HG03196 (cell line): ENCODE results near the gene ERBB2.

Source experiments
- ATAC-seq: cut with Tn5 transposase; IDR thresholded peaks from one replicate; pipeline ENCODE4 v1.9.1; 2021; ENCODE audit not compliant: unreplicated experiment

The ERBB2 gene

GRCh38 chr17:39699818-39700147 lies at the start of gene ERBB2:
Gene ERBB2 (plus strand): TSS chr17:39700064. CDS start chr17:39700239, 175 bp downstream.
- no peak for ATAC-seq

DNA sequence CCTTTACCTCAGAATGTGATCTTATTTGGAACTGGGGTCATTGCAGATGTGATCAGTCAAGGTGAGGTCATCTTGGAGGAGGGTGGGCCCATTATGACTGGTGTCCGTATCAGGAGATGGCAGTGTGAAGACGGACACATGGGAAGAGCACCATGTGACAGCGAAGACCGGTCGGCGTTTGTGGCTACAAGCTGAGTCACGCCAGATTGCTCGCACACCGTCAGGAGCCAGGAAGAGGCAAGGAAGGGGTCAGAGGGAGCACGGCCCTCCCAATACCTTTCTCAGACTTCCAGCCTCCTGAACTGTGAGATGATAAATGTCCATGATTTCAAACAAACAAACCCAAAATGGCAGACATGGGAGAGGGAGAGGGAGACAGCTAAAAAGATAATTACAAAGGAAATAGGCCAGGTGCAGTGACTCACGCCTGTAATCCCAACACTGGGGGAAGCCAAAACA lies 49.7 kb upstream of the ERBB2 start:
- no peak for ATAC-seq

DNA sequence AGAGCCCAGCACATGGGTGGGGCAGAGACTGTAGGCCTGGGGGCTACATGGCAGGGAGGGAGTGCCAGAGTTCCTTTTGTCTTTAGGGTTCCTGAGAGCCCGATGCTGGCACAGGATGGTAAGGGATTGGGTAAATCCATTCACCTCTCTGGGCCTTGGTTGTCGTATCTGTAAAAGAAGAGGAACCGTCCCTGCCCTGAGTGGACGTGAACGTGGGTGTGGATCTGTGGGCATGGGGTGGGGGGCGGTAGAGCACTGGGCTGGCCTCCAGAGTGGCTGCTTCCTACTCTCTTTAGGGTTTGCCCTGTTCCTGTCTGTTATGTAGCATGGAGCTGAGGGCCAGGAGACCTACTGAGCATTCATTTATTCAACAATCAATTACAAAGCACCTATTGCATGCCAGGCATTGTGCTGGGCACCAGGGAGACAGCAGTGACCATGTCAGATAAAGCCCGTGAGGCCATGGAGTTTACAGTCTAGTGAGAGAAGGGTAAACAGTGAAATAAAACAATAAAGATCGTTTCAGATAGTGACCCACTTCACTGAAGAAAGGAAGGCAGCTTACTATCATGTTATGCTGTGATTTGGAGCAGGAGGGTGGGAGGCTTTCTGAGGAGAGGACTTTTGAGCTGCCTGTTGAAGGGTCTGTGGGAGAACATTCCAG lies 47.8 kb upstream of the ERBB2 start:
- ATAC-seq, result no peak

DNA sequence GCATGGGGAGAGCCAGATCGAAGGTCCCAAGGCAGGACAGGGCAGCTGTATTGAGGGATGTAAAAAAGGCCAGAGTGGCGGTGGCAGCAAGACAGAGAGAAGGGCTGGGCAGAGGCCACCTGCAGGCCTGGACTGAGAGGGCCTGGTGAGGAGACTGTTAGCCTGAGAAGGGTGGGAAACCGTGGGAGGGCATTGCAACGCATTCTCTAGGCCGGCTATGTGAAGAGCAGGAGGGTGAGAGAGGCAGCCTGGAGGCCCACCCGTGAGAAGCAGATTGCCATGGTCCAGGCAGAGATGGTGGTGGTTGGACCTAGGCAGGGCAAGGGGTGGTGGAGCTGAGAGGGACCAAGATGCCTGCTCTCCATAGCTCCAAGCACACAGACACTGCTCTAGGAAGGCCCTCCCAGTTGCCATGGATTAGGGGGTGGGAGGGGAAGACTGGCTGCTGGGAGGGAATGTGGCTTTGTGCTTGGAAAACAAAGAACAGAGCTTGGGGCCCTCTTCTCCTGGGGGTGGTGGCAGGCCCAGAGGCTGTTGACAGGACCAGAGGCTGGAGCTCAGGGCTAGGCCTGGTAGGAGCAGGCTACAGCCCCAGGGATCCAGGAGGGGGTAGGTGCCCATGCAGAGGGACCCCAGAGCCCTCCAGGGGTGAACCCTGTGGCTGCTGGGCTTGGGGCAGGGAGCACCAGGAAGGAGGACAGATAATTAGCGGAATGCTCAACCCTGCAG lies 47.1 kb upstream of the ERBB2 start:
- no peak for ATAC-seq

DNA sequence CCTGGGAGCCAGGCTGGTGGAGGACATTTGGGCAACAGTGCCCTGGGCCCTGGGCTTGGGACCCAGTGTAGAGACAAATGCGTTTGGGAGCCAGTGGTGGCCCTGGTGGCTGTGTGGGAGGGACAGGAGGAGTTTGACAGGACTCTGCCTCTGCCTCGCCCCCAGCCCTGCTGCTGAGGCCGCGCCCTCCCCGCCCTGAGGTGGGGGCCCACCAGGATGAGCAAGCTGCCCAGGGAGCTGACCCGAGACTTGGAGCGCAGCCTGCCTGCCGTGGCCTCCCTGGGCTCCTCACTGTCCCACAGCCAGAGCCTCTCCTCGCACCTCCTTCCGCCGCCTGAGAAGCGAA lies 46.6 kb upstream of the ERBB2 start:
- ATAC-seq, result no peak

- ATAC-seq, result no peak
These were observed 46.1 kb upstream of the ERBB2 start for GRCh38 chr17:39653662-39654331.

- ATAC-seq, result no peak
These were observed 44.8 kb upstream of the ERBB2 start for GRCh38 chr17:39655105-39655504.

GRCh38 chr17:39658346-39658745 lies 41.5 kb upstream of the ERBB2 start:
- ATAC-seq, result no peak

GRCh38 chr17:39658760-39659159 lies 41.1 kb upstream of the ERBB2 start:
- ATAC-seq, result no peak

DNA sequence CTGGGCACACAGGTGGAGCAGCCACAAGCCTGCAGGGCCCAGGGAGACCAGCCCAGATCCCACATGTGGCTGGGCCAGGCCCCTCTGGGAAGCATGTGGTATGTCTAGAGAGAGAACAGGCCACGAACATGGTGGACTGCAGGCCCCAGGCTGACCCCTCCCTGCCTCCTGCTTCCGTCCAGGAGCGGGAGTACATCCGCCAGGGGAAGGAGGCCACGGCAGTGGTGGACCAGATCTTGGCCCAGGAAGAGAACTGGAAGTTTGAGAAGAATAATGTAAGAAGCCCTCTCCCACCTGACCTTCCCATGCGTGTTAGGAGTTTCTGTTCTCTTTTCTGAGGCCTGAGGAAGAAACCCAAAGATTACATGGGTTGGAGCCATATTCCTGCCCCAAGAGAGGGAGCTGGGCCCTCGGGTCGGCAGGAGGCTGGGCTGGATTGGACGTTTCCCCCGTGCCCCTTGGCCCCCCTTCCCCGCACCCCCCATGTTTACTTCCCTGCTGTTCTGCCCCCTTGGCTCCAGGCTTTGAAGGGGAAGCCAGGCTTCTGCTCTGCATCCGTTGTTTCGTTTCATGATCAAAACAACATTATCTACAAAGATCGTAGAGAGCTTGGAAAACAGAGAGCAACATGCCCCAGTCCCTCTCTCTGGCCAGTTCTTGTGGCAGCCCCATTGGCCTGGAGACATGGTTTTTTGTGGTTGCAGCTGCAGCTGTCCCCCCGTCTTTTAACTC lies 40.4 kb upstream of the ERBB2 start:
- ATAC-seq, result no peak

GRCh38 chr17:39660011-39660360 lies 39.9 kb upstream of the ERBB2 start:
- no peak for ATAC-seq

DNA sequence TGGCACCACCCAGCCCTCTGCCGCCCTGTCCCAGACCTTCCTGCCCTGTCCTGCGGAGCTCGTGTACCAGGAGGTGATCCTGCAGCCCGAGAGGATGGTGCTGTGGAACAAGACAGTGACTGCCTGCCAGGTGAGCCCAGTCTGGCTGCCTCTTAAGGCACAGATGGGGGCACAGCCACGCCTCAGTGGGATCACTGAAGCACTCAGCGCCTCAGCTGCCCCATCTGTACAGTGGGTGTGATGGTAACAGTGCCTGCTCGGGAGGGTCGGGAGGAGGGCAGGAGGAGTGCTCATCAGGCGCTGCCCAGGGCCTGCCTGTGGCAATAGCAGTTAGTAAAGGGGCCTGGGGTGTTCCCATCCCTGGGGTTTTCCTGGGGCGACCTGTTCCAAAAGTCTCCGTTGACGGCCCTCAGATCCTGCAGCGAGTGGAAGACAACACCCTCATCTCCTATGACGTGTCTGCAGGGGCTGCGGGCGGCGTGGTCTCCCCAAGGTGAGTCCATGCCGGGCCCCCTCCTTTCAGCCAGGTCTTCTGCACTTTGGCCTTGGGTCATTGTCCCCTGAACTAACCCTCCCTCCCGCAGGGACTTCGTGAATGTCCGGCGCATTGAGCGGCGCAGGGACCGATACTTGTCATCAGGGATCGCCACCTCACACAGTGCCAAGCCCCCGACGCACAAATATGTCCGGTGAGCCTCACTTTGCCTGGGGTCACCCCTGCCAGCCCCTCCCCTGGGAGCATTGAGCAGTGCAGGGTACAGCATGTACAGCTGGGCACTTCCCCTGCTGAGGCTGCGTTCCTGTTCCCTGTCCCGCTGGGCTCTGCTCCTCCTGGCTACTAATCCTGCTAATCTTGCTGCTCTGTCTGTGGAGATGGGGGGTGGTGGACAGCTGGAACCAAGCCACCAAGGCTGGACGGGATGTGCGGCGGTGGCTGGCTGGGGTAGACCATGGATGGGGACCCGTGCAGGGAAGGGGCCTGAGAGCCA lies 39.2 kb upstream of the ERBB2 start:
- no peak for ATAC-seq

DNA sequence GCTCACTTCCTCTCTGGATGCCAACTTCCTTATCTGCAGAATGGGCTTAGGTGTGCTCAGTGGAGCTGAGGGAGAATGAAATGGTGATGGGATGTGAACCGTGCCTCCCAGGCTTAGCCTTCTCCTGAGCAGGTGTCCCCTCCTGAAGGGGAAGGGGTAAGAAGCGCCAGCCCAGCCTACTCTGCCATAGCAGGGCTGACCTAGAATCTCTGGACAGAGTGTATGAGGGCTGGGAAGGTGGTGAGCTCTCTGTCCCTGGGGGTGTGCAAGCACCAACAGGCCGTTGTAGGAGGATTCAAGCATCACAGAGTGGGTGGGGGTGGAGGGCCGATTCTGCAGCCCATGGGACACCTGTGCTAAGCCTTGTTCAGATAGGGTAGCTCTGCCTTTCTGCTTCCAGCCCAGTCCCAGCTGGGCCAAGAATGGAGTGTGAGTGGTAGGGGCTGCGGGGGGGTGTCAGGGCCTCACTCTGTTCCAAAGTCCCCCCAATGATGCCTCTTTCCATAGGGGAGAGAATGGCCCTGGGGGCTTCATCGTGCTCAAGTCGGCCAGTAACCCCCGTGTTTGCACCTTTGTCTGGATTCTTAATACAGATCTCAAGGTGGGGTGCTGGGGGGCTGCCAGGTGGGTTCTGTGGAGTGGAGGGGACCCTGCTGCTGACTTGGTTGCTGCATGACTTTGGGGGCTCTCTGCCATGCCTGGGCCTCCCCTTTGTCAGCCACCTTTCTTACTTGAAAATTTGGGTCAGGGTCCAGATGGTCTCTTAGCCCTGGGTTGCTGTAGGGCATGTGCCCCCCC lies 37.9 kb upstream of the ERBB2 start:
- ATAC-seq, result no peak

DNA sequence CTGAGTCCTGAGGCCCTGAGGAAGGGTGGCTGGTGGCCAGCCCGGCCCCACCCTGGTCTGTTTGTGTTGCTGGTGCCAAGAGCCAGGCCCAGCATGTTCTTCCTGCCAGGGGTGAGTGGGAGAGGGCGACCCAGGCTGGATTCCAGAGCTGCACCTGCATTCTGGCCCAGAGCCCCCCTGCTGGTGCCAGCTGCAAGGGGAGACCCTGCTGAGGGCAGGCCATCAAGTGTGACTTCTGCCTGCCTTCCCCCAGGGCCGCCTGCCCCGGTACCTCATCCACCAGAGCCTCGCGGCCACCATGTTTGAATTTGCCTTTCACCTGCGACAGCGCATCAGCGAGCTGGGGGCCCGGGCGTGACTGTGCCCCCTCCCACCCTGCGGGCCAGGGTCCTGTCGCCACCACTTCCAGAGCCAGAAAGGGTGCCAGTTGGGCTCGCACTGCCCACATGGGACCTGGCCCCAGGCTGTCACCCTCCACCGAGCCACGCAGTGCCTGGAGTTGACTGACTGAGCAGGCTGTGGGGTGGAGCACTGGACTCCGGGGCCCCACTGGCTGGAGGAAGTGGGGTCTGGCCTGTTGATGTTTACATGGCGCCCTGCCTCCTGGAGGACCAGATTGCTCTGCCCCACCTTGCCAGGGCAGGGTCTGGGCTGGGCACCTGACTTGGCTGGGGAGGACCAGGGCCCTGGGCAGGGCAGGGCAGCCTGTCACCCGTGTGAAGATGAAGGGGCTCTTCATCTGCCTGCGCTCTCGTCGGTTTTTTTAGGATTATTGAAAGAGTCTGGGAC lies 37.1 kb upstream of the ERBB2 start:
- no peak for ATAC-seq

DNA sequence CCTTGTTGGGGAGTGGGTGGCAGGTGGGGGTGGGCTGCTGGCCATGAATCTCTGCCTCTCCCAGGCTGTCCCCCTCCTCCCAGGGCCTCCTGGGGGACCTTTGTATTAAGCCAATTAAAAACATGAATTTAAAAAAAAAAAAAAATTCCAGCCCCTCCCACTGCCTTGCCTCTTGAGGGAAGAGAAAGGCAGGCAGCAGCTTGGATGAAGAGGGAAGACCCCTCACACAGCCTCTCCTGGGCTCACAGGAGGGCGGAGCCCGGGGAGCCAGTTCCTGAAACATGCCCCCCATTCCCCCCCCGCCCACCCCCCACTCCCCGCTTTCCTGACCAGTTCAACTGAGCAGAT lies 36.5 kb upstream of the ERBB2 start:
- ATAC-seq, result no peak

GRCh38 chr17:39663688-39664580 lies 35.9 kb upstream of the ERBB2 start:
- ATAC-seq, result no peak

GRCh38 chr17:39664581-39665561 lies 35.0 kb upstream of the ERBB2 start, which contains the start of gene TCAP:
Gene TCAP (plus strand): TSS chr17:39665349. CDS start chr17:39665360, 11 bp downstream.
- ATAC-seq, result no peak
